GM18873 (cell line): ENCODE measurements around the gene NR2C2.

Experiments used
- ATAC-seq: cut with Tn5 transposase; IDR thresholded peaks from one replicate; pipeline ENCODE4 v1.9.1; 2021; ENCODE audit warnings: mild to moderate bottlenecking, moderate library complexity, moderate number of reproducible peaks; ENCODE audit not compliant: unreplicated experiment, low FRiP score

Gene NR2C2

GRCh38 chr3:14921034-14921616, 26.3 kb upstream of the NR2C2 start:
- ATAC-seq: peak; percentile 44

- ATAC-seq: no peak
Measured at GRCh38 chr3:14921811-14922705, 25.3 kb upstream of the NR2C2 start.

- no peak for ATAC-seq
Measured at GRCh38 chr3:14922863-14923262, 24.5 kb upstream of the NR2C2 start.

- ATAC-seq: no peak
Measured at GRCh38 chr3:14923476-14923875, 23.9 kb upstream of the NR2C2 start.

- no peak for ATAC-seq
Measured at GRCh38 chr3:14925729-14926591, 21.4 kb upstream of the NR2C2 start.

- ATAC-seq: no peak
Measured at GRCh38 chr3:14926592-14926991, 20.8 kb upstream of the NR2C2 start.

- ATAC-seq: no peak
Measured at GRCh38 chr3:14927308-14927707, 20.1 kb upstream of the NR2C2 start.

GRCh38 chr3:14929310-14930074, 17.9 kb upstream of the NR2C2 start:
- no peak for ATAC-seq

- ATAC-seq: no peak
Measured at GRCh38 chr3:14933820-14934425, 13.5 kb upstream of the NR2C2 start.

- ATAC-seq: no peak
Measured at GRCh38 chr3:14935592-14936345, 11.6 kb upstream of the NR2C2 start.

- no peak for ATAC-seq
Measured at GRCh38 chr3:14938954-14939353, 8.4 kb upstream of the NR2C2 start.

- no peak for ATAC-seq
Measured at GRCh38 chr3:14941871-14942270, 5.5 kb upstream of the NR2C2 start.

- ATAC-seq: peak; percentile 33
Measured at GRCh38 chr3:14943042-14943441, 4.3 kb upstream of the NR2C2 start.

- no peak for ATAC-seq
Measured at GRCh38 chr3:14946236-14946635, 1.1 kb upstream of the NR2C2 start.

- no peak for ATAC-seq
Measured at GRCh38 chr3:14946739-14947099, 664 bp upstream of the NR2C2 start.

- ATAC-seq: peak; percentile 89
Measured at GRCh38 chr3:14947886-14948608, 664 bp downstream of the NR2C2 start.

GRCh38 chr3:14948609-14949038, 1.2 kb downstream of the NR2C2 start:
- ATAC-seq: no peak

- ATAC-seq: no peak
Measured at GRCh38 chr3:14949126-14949525, 1.7 kb downstream of the NR2C2 start.

- no peak for ATAC-seq
Measured at GRCh38 chr3:14950274-14950673, 2.9 kb downstream of the NR2C2 start.
